ENCODE data around the gene LONRF3.

- TF ChIP-seq CTCF (IDR thresholded peaks at IDR 0.05) (no peak), POLR2A (IDR thresholded peaks at IDR 0.05) (no peak)
Measured at GRCh38 chrX:118928151-118928550, 46.3 kb upstream of the LONRF3 start.

Data from adrenal gland (tissue), 5 donors.